NCI-H1930 (cell line): ENCODE data around the gene CFAP410.
"Not testable (repeated sequence)": the region's sequence is repeated elsewhere in the genome, so short reads cannot be mapped to it uniquely, and the experiment has no call there.

Experiments
- DNase-seq, 2 experiments: peaks; one replicate each; lab custom pipeline; 2025; lab: John Stamatoyannopoulos, UW

Gene CFAP410

DNA sequence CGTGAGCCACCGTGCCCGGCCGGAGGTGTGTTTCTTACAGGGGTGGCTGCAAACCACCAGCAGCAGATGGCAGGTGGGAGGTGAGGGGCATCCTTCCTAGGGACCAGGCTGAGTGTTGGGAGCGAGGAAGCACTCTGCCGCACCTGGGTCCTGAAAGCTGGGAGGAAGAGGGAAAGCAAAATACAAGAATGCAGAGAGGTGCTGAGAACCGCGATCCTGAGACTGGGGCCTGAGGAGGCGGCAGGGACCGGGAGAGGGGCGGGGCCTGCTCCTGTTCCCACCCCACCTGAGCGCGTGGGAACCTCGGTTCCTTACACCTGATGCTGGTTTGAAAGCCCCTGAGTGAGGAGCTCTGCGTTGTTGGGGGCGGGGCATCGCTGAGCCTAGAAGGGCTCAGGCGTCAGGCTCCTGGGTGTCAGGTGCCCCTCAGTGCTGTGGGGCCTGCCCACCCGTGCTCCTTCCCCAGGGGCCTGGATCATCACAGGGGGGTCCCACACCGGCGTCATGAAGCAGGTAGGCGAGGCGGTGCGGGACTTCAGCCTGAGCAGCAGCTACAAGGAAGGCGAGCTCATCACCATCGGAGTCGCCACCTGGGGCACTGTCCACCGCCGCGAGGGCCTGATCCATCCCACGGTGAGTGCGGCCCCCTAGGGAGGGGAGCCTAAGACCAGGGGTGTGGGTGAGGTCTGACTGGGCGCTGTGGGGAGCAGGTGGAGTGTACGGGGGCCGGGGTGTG is 29.7 kb upstream of the CFAP410 start:
- no peak for DNase-seq

- DNase-seq = no peak
Measured at GRCh38 chr21:44366586-44367211, 27.5 kb upstream of the CFAP410 start.

DNA sequence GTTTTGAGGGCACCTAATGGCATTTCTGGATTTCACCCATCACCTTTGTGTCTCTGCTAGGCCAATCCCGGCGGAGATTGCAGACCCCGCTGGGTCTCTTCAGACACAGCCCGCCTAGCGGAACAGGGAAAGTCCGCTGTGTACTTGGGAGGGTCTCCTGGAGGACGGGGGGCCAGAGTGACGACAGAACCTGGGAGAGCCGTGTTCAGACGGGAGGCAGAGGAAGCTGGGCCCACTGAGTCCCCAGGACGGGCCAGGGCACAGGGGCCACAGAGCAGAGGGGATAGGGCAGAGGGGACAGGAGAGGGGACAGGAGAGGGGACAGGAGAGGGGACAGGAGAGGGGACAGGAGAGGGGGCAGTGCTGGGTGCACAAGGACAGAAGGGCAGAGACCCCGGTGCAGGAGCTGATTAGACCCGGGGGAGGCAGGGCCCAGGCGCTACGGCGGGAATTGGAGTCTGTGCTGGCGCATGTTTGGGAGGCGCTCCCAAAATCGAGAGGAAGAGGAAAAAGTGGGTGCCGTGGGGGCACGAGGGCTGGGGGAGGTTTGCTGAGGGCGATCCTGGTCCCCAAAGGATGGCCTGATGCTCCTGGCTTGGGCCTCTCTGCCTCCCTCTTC is 26.9 kb upstream of the CFAP410 start:
- no peak for DNase-seq

GRCh38 chr21:44365251-44365966 is 26.2 kb upstream of the CFAP410 start:
- no peak for DNase-seq

GRCh38 chr21:44364151-44365053 is 25.2 kb upstream of the CFAP410 start:
- no peak for DNase-seq

GRCh38 chr21:44363278-44363677 is 24.1 kb upstream of the CFAP410 start:
- no peak for DNase-seq

DNA sequence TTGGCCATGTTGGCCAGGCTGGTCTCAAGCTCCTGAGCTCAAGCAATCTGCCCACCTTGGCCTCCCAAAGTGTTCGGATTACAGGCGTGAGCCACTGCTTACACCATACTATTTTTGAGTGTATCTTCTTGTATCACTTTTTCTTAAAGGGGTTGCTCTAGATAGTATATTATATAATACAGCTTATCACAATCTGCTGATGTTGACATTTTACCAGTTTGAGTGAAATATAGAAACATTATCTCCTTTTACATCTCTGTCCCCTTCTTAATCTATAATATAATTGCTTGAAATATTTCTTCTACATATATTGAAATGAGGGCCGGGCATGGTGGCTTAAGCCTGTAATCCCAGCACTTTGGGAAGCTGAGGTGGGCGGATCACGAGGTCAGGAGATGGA is 22.7 kb upstream of the CFAP410 start:
- DNase-seq = not testable (repeated sequence)

DNA sequence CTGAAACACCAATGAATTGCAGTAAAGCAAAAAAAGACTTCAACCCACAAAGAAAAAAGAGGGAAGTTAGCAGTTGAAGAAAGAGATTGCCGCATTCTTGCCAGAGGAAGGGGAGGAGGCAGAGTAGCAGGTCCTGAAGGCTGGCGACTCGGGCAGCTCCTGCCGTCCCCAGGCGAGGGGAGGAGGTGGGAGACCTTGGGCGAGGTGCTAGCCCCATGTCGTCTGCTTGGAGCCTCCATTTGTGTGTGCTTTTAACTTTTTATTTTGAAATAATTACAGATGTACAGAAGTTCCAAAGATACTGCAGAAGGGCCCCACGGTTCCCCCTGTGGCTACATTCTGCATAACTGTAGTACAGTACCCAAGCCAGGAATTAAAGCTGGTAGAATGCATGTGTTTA is 21.0 kb upstream of the CFAP410 start:
- DNase-seq = no peak

GRCh38 chr21:44359396-44359795 is 20.2 kb upstream of the CFAP410 start:
- DNase-seq = no peak

DNA sequence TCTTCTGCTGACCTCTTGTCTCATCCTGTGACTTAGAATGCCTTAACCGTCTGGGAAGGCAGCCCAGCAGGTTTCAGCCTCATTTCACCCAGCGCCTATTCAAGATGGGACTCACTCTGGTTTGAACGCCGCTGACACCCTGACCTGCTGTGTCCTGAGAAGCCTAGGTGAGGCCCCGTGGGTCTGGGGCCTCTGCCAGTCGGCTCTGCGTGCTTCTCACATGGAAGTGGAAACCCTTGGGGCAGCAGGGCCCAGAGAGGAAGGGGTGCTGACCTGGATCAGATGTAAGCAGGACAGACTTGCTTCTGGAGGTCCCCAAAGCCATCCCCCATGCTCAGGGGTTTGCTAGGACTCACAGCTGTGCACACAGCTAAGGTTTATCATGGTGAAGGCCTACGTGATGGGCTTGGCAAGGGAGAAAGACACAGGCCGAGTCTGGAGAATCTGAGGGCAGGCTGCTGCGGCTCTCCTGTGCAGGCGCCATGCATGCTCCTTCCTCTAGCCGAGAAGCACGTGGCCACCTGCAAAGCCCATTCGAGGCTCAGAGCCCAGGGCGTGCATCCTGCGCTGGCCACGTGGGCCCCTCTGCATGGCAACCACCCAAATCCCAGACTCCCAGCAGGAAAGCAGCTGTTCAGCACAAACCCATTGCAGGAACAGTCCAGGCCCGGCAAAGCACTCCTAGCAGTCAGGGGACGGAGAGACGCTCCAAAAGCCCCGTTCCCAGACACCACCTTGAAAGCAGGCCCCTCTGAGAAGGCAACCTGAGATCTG is 18.1 kb upstream of the CFAP410 start:
- DNase-seq = no peak

DNA sequence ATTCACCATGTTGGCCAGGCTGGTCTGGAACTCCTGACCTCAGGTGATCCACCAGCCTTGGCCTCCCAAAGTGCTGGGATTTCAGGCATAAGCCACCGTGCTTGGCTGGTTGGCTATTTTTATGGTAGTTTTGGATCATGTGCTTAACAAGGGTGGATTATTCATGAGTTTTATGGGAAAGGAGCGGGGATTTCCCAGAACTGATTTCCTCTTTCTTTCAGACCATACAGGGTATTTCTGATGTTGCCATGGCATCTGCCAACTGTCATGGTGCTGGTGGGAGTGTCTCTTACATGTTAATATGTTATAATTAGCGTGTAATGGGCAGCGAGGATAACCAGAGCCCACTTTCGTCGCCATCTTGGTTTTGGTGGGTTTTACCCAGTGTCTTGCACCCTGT is 17.4 kb upstream of the CFAP410 start:
- DNase-seq = no peak

- DNase-seq = no peak
Measured at GRCh38 chr21:44356160-44356559, 17.0 kb upstream of the CFAP410 start.

DNA sequence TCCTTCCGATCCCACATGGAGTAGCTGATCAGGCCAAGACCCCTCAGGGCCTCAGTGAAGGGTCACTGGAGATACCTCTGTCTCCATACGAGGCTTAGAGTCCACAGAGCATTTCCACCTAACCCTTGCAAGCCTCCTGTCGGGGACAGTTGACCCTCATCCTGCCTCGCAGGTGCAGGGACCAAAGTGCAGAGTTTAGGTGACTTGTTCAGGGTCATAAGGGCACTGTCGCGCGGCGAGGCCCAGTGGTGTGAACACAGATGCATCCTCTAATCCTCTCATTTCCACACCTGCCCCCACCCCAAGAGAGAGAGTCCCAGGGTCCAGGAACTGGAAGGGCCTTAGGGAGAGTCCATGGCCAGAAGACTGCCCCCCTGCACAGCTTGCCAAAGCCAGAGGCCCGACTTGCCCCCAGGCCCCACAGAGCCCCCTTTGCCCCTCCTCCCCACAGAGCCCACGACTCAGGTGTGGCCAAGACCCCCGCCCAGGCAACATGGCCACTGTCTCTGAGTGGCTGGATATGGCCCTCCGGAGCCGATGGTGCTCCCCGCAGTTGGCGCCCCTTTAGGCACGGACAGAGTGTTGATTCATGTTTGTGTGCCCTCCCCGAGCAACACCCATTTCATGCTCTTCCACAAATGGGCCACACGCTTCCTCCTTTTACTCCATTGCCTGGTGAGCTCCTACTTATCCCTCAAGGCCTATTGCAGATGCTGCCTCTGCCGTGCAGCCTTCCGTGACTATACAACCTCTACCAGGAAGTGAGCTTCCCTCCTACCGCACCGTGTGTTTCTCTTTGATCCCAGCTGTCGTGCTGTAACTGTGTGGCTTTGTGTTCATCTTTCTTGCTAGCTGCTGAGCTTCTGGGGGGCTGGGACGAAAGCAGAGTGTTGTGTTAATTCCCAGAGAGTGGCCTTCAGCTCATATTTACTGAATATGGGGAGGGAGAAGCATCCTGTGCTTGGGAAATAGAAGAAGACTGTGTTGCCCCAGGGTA is 15.9 kb upstream of the CFAP410 start:
- no peak for DNase-seq

GRCh38 chr21:44354001-44354405 is 14.8 kb upstream of the CFAP410 start:
- no peak for DNase-seq

GRCh38 chr21:44353191-44353970 is 14.2 kb upstream of the CFAP410 start, which contains the start of gene TRPM2:
TSS of gene TRPM2 (plus strand) at chr21:44353621. CDS start at chr21:44353701, 80 bp downstream.
- DNase-seq = no peak

DNA sequence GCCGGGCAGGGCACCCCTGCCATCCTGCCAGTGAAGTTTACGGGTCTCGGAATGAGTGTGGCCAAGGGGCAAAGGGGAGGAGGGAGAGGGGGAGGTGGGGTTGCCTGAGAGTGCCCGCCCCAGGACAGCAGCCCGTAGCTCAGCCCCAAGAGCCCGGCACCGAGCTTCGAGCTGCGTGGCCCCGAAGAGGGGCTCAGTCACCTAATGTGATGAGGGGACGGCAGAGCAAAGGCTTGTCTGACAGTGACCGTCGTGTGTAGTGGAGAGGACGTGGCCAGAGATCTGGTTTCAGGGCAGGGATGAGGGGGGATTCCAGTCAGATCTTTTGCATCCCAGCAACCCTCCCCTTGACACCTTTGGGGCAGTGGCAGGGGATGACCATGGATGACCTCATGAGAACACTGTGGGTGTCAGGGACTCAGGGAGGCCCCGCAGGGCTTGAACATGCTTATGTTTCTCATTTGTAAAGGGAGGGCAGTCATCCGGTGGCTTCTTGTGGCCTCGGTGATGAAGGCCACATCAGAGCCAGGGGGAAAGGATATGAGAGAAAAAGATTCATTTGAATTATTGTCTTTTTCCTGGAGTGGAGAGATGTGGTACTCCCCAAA is 13.2 kb upstream of the CFAP410 start:
- no peak for DNase-seq

DNA sequence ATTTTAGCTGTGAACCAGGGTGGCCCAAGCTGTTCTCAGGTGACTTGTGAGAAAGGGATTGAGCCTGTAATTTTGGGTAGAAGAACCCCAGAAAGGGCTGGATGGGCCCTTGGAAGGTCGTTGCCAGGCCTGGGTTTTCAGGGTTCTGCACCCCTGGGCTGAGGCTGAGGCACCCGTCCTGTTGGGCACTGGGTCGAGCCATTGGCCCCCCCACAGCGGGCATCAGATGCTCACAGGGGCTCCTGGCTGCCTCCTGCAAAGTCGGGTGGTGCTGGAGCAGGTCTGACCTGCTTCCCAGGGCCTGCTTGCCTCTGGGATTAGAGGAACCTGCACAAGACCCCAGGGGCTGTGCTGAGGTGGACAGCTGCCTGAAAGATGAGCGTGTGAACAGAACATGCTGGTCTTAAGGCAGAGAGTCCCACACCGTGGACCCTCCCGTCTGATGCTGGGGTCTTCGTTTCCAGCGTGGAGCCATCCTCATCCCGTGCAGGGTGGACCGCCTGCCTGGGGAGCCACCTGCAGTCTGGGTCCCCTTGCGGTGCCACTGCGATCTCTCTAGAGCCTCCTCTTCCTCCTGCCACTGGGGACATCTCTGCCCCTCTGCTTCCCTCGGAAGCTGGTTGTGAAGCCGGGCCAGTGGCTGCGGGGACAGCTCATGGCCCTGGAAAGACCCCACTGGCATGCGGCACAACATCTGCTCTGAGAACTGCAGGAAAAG is 12.5 kb upstream of the CFAP410 start:
- no peak for DNase-seq
